ENCODE data around the gene RAB11FIP3.

DNA sequence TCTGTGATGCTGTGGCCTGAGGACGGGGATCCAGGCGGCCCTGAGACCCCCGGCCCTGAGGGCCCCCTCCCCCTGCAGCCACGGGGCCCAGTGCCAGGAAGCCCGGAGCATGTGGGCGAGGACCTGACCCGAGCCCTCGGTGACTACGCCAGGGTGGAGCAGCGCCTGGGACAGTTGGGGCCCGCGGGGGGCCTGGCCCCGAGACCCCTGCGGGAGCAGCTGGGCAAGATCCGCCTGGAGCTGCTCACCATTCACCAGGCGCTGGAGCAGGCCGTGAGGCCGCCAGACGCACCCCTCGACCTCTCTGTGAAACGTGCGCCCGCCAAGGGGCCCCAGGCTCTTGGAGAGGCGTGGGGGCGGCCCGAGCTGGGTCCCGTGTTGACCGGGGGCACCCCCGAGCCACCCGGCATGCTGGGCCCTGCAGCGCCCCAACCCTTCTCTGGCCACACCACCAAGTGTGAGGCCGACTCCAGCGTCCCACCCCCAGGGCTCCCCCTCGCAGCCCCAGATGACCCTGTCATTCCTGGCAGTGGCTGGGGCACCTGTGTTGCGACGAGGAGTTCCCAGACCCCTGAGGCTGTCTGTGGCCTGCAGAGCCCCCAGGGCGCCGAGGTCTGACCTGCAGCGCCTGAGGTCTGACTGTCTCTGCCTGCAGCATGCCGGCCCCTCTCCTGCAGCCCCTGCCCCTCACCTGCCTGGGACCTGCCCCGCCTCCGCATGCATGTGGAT lies 139.4 kb downstream of the RAB11FIP3 start:
- TF ChIP-seq, protein P1, sequence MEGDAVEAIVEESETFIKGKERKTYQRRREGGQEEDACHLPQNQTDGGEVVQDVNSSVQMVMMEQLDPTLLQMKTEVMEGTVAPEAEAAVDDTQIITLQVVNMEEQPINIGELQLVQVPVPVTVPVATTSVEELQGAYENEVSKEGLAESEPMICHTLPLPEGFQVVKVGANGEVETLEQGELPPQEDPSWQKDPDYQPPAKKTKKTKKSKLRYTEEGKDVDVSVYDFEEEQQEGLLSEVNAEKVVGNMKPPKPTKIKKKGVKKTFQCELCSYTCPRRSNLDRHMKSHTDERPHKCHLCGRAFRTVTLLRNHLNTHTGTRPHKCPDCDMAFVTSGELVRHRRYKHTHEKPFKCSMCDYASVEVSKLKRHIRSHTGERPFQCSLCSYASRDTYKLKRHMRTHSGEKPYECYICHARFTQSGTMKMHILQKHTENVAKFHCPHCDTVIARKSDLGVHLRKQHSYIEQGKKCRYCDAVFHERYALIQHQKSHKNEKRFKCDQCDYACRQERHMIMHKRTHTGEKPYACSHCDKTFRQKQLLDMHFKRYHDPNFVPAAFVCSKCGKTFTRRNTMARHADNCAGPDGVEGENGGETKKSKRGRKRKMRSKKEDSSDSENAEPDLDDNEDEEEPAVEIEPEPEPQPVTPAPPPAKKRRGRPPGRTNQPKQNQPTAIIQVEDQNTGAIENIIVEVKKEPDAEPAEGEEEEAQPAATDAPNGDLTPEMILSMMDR (IDR thresholded peaks at IDR 0.05), result no peak
- no peak for TF ChIP-seq POLR2A (IDR thresholded peaks at IDR 0.05)

All from heart left ventricle (tissue), 13 donors.